Right lobe of liver (tissue), 4 donors: ENCODE measurements around the gene PTPA.

ENCODE experiments used
- POLR2A ChIP-seq: fragments of 450-650 bp; IDR thresholded peaks from one replicate; pipeline ENCODE4 v1.6.1; 2017; ENCODE audit warnings: antibody characterized with exemption, mild to moderate bottlenecking
- TF ChIP-seq, protein P1 (sequence below), 4 donors: fragments of 200-600 bp in 3 of 4; fragments of 450-650 bp in 1 of 4; IDR thresholded peaks; one replicate each; pipeline versions ENCODE4 v1.5.1 to v1.8.0; 2016 to 2022; ENCODE audit warnings: antibody characterized with exemption in 4 of 4, mild to moderate bottlenecking in 2 of 4
- donor health status: DM: no; HTN: no; CAD: no.
- donor health status: DM: no; HTN: no; CAD: no.
- donor health status: DM: no; HTN: yes; CAD: no.

DNA sequence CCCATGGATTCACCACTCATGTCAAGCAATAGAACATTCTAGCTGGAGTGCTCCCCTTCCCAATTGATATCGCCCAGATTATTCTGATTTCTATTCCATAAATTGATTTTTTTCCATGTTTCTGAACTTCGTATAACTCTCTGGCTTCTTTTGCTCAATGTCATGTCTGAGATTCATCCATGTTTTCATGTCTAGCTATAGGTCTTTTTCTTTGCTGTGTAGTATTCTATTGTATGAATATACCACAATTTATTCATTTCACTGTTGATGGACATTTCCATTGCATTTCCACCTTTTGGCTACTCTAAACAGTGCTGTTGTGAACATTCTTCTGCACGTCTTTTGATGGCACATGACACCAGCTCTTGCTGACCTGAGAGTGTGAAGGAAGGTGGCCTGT lies 19.6 kb downstream of the PTPA start:
- TF ChIP-seq, protein P1, sequence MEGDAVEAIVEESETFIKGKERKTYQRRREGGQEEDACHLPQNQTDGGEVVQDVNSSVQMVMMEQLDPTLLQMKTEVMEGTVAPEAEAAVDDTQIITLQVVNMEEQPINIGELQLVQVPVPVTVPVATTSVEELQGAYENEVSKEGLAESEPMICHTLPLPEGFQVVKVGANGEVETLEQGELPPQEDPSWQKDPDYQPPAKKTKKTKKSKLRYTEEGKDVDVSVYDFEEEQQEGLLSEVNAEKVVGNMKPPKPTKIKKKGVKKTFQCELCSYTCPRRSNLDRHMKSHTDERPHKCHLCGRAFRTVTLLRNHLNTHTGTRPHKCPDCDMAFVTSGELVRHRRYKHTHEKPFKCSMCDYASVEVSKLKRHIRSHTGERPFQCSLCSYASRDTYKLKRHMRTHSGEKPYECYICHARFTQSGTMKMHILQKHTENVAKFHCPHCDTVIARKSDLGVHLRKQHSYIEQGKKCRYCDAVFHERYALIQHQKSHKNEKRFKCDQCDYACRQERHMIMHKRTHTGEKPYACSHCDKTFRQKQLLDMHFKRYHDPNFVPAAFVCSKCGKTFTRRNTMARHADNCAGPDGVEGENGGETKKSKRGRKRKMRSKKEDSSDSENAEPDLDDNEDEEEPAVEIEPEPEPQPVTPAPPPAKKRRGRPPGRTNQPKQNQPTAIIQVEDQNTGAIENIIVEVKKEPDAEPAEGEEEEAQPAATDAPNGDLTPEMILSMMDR (IDR thresholded peaks at IDR 0.05): no peak
- no peak for TF ChIP-seq POLR2A
